GM12892 (cell line): Measurements from ENCODE around the gene C5orf15. TPM values are rescaled to one million over a fixed set of nuclear protein-coding genes. Genes with fewer than 3 reads are reported as not detected.

Source experiments
- DNase-seq: peaks from one replicate; pipeline ENCODE4 v3.0.0; 2011; ENCODE audit not compliant: insufficient read length
- FAIRE-seq: peaks from 2 replicates; lab custom pipeline; 2011; peaks lifted over from hg19 to GRCh38; lab: Jason Lieb, UNC
- POLR2A ChIP-seq: IDR thresholded peaks from 2 replicates; pipeline ENCODE4 v1.6.1; 2011; ENCODE audit warnings: low read depth, low read length, control low read depth
- POLR2AphosphoS5 ChIP-seq: IDR thresholded peaks from 2 replicates; pipeline ENCODE4 v1.6.1; 2011; ENCODE audit warnings: low read depth, low read length, control low read depth
- TAF1 ChIP-seq: IDR thresholded peaks from 2 replicates; pipeline ENCODE4 v1.6.1; 2011; ENCODE audit warnings: low read depth, mild to moderate bottlenecking, control low read depth, low read length, borderline replicate concordance
- polyA plus RNA-seq: library from polyadenylated mRNA; unstranded; fragments of >200 nt; gene quantifications from one replicate; pipeline ENCODE4 v1.2.1, GENCODE V29; 2012; ENCODE audit warnings: missing spikeins, inconsistent platforms; ENCODE audit not compliant: missing spikeins

C5orf15 gene
- polyA plus RNA-seq = 42.4 TPM

DNA sequence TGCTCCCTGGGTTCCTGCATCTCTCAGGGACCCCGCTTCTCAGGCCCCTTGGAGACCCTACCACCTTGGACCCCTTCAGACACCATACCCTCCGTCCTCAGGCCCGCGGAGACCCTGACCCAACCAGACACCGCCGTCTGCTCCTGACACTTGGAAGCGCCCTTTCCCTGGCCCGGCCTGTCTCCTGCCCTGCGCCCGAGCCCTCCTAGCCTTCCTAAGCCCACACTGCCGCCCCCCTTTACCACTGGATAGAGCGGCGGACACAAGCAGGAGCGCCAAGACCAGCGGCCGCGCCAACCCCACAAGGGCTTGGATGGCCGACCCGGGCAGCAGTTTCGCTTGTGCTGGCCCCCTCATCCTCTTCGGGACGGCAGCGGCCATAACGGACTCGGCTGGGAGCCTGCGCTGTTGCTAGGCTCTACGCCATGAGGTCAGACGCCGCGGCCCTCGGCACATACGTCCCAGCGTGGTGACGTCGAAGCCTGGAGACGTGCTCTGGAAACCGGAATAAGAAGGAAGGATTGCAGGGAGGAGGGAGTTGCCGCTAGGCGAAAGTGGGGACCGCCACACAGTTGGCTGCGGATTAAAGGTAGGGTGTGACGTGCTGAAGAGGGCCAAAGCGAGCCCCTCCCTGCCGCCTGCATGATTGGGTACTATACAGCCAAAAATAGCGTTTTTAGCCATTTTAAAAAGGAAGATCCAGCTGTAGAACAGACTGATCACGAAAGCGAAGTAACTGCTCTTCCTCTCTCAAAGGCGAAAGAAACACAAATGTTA is at the start of gene C5orf15:
C5orf15 (minus strand) TSS at position 422 of the 777 bp plus-strand sequence; CDS start at position 381, 41 bp downstream.
- TF ChIP-seq POLR2A (peak; percentile 86; the same call in 1 of the 2 replicates), POLR2AphosphoS5 (peak; percentile 76), TAF1 (peak; percentile 60)
- FAIRE-seq (peak; percentile 97), DNase-seq (peak; percentile 75)

DNA sequence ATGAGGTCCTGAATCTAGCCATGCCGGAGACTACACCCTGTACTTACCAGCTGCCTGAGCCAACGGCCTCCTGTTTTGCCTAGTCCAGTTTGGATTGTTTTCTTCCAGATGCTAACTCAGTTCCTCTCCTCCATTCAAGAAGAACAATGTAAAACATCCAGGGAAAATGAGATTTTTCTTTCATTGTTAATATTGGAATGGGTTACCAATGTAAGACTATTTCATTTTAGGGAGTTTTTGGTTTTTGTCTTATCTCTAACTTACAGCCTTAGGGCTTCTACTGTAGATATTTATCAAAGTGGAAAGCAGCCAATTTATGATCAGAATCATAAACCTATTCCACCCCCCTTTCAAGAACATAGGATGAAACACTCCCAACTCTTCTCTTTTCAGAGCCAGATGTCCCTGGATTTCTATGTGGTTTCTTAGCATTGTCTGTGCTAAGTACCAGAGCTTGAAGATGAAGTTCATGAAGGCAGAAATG is 39.9 kb upstream of the C5orf15 start:
- FAIRE-seq (no peak), DNase-seq (no peak)
- TF ChIP-seq TAF1 (no peak), POLR2A (no peak), POLR2AphosphoS5 (no peak)

DNA sequence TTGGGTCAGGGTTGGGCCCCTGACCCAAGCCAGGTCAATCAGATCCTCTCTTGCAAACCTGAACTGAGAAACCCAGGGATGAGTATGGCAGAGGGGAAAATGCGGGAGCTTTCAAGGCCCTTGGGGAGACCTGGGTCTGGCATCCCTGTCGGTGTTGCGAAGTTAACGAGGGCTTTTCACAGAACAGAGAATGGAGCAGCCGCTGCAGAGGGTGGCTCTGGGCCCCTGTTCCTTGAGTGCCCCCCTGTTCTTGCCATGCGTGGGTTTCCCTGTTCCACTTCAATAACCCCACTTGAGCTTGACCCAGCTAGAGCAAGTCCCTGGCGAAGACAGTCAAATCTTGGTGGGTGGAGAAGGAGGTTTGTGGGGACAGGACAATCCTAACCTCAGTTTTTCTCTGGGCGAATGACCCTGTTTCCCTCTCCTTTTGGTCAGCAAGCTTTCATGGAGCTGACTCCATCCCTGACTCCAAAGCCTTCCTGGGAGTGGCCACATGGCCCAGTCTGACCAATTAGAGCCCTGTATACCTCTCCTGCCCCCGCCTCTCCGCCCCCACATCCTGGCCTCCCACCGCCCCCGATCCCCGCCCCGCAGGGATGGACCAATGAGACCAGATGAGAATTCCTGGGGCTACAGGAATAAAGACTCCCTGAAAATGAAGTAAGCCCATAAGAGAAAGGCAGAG is 39.3 kb upstream of the C5orf15 start:
- no peak for DNase-seq
- TF ChIP-seq POLR2AphosphoS5 (no peak), TAF1 (no peak), POLR2A (no peak)
- no peak for FAIRE-seq

DNA sequence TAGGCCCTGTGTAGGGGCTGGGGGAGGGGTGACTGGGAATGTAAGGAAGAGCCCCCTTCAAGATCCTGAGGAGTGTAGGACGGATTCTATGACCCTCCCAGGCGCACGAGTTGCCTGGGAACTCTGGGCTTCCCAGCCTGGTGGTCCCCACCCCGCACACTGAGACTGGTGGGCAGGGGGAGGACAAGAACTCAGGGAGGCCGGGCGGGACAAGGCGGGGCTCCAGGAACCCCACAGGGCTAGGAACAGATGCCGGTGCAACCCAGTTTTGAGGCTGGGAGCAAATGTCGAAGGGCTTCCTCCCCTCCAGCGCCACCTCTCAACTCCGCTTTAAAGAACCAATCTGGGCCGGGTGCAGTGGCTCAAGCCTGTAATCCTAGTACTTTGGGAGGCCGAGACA is 37.7 kb upstream of the C5orf15 start:
- TF ChIP-seq POLR2A (no peak), TAF1 (no peak), POLR2AphosphoS5 (no peak)
- FAIRE-seq (no peak), DNase-seq (no peak)

DNA sequence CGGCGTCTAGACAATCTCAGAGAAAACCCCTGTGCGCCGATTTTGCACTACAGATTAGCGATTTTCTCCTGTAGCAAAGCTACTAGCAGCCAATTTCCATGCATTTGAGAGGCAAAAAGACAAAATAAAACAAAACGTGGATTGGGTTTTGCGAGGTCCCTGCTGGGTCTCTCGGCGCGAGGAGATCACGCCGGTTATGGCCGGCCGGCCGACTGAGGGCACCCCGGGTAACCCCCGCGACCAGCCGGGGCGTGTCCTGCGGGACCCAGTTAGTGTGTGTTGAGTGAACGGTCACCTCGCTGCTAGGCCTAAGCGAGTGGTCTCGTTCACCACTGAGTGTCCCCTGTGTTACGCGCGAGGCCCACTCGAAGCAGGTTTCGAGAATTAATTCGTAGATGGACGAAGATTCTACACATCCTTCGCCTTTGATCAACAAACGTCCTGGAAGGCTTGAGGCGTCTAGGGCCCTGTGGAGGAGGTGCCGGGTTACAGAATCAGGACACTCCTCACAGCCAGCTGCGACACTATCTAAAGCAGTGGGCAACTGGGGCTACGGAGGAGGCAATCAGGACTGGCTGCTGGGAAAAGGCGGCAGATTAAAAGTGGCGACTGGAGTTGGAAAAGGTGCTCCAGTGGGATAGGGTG is 37.1 kb upstream of the C5orf15 start:
- FAIRE-seq (no peak), DNase-seq (peak; percentile 57)
- no peak for TF ChIP-seq POLR2AphosphoS5
- no peak for TF ChIP-seq TAF1
- TF ChIP-seq POLR2A = no peak

DNA sequence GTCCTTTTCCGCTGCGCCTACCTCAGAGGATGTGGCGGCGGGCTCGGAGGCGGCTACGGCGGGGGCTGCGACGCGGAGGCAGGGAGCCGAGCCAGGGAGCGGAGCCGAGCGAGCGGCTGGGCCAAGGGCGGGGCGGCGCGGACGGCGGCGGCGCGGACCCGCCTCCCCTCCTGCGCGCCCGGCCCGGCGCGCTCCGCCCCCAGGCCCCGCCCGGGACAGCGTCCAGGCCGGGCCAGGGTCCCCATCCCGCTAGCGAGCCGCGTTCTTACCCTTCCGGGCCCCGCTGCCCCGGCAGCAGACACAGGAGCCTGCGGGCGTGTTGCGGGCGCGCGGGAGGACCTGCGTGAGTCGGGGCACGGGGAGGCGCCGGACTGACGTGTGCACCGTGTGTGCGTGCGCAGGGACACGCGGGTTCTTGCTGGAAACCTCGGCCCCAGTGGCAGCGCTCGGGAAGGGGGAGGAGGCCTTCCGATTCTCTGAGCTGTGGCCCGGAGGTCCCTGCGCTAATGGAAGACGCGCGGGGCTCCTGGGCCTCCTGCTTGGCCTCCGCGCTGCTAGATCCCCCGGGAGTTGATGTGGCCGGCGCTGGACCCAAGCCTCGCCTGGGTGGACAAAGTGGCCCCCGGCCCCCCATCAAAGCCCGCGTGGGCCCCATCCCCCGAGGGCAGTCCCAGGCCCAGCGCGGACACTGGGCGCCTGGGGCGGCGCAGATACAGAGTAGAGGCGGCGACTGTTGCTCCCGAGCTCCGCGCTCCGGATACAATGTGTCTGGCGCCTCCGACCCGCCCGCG is 36.4 kb upstream of the C5orf15 start, which contains the start of gene VDAC1:
VDAC1 (minus strand) TSS at position 350 of the 791 bp plus-strand sequence. CDS start 11,963 bp downstream, outside the sequence.
- FAIRE-seq = peak; percentile 66
- peak; percentile 90 for DNase-seq
- peak; percentile 61; the same call in 1 of the 2 replicates for TF ChIP-seq POLR2A
- TF ChIP-seq TAF1 = peak; percentile 65; the same call in 1 of the 2 replicates
- no peak for TF ChIP-seq POLR2AphosphoS5

DNA sequence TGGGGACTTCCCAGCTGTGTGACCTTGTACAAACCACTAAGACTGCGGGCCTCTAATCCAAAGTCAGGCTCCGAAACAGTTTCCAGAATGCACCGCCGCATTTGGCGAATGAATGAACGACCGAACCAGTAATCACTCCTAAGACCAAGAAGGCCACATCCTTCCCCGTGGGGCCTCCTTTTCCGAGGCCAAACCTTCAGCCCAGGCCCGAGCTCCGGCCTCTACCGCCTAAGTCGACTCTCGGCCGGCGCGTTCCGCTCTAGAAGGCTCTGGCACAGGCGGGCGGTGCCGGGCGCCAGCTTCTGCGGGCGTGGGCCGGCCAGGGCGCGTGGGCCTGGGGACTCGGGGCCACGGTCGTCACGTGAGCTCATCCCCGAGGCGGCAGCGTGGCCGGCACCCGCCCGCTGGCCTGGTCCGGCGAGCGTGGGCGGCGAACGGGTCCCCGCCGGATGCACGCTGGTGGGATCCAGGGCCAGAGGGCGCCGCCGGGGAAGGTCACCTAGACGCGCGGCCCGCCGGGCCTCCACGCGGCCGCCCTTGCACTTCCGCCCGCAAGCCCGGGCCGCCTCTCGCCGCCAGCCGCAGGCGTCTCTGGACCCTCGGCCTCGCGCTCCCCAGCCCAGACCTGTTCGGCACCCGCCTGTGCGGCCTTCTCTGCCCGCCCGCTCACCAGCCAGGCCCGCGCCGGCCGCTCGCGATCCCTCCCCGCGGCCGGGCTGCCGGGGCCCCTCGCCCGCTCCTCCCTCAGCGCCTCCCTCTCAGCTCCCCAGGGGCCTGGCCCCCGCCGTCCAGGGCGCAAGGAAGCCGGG is 35.6 kb upstream of the C5orf15 start:
- TF ChIP-seq POLR2AphosphoS5 (no peak; the same call in 1 of the 2 replicates), TAF1 (peak; percentile 29; the same call in 1 of the 2 replicates), POLR2A (0 out of 2 replicates have a peak, but pooled peaks have one; percentile 13)
- FAIRE-seq (peak; percentile 69), DNase-seq (peak; percentile 68)

DNA sequence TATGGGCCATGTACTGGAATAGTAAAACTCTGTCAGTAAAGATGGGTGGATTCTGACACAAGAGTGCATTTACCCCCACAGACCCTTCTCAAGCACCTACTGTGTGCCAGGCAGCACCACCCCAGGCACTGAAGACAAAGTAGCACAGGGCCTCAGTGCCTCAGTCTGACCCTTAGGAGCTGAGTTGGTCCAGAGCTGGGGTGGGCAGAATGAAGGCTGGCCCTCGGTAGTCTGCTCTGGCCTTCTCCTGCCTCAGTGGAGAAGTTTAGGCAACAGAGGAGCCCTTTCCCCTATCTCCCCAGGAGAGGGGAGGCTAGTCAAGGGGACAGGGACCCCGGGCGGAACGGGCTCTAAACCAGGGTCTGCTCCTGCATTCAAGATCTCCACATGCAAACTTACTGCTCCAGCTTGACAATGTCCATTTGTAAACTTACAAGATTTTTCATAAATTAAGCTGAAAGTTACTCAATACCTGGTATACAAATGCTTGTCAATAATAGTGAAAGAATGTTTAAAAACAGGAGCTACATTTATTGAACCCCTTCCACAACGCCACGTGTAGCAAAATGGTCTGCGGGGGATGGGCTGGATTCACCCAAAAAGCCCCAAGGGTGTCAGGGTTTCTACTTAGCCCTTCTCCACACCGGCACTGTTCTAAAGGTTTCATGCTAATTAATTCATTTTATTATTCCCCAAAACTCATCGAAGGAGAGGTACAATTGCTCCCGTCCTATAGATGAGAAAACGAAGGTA is 34.8 kb upstream of the C5orf15 start:
- no peak for TF ChIP-seq POLR2AphosphoS5
- TF ChIP-seq TAF1 = no peak
- TF ChIP-seq POLR2A = no peak
- DNase-seq = no peak
- FAIRE-seq = no peak

DNA sequence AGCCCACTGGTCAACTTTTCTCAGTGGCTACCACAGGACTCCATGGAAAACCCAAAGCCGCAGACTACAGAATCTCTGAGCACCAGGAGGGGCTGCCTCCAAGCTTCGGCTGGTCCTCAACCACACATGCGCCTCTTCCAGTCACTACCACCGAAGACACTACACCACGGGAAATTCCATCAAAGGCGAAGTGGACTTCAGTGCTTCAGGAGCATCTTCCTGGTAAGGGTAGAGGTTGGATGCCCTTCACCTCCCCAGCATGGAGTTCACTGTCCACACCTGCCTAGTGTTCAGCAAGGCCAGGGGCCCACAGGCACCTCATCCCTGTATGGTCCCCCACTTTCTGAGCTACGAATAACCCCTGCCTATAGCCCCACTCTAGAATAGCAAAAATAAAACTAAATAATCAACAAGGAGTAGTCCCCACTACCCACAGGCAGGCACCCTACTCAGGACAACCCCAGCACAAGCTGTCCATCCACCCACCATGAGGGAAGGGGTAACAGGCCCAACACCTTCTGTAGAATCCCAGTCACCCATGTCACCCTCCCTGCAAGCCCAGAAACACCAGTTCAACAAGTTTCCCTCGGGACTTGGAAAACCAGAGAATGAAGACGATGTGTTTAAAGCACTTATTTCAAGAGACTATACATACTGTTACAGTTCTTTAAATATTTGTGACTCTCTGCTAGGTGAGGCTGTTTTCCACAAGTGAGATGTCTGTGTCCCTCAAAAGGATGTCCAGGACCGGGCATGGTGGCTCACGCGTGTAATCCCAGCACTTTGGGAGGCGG is 33.7 kb upstream of the C5orf15 start:
- FAIRE-seq = no peak
- no peak; the same call in 1 of the 2 replicates for TF ChIP-seq POLR2A
- TF ChIP-seq POLR2AphosphoS5 = peak; percentile 55; the same call in 1 of the 2 replicates
- TF ChIP-seq TAF1 = no peak
- no peak for DNase-seq
